ENCODE results near the gene POLRMT.
"Not testable (repeated sequence)": the region's sequence is repeated elsewhere in the genome, so short reads cannot be mapped to it uniquely, and the experiment has no call there.

The POLRMT gene

DNA sequence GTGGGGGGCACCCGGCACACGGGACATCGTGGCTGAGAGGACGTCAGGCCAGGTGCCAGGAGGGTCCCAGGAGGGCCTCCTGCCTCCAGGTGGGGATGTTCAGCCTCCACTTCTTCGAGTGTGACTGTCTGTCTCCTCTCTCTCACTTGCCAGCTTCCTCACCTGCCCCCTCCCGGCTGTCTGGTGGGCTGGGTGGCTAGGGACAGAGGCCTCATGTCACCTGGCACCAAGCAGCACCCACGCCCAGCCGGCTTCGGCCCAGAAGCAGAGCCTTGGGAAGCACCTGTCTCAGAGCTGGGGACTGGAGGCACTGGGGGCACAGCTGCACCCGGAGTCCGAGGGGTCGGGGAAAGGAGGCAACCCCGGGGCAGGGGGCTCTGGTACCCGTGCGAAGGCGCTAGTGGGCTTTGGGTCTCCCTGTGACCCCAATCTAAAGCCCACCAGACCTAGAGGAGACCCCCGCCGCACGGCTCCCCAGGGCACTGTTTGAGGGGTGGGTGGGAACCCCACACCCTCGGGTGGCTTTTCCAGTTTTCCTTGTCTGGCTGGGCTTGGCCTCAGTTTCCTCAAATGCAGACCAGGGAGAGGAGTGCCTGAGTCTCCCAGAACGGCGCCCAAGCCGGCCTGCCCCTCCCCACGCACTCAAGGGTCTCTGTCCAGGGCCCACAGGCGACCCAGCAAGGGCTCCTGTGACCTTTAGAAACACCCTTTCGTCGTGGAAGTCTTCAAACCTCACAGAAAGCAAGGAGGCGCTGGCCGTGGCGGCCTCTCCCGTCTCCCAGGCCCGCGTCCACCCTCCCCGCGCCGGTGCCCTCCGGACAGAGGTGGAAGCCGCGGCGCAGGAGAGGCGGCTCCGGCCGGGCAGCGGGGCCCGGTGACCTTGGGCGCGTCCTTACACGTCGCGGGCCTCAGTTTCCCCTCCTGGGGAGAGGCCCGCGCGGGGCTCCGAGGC is 44.3 kb downstream of the POLRMT start:
- H3K4me3 ChIP-seq (ENCODE audit: extremely low read depth, insufficient read depth, low read length, poor library complexity, severe bottlenecking), result peak overlapping the region; percentile 11
- WGBS, 2 experiments (ENCODE audit: insufficient coverage in 2 of 2), result 19 to 21% methylated on average over 40 to 42 of the region's 54 CpGs
- no peak overlapping the region for H3K27ac ChIP-seq (ENCODE audit: low read depth, low read length, severe bottlenecking)

DNA sequence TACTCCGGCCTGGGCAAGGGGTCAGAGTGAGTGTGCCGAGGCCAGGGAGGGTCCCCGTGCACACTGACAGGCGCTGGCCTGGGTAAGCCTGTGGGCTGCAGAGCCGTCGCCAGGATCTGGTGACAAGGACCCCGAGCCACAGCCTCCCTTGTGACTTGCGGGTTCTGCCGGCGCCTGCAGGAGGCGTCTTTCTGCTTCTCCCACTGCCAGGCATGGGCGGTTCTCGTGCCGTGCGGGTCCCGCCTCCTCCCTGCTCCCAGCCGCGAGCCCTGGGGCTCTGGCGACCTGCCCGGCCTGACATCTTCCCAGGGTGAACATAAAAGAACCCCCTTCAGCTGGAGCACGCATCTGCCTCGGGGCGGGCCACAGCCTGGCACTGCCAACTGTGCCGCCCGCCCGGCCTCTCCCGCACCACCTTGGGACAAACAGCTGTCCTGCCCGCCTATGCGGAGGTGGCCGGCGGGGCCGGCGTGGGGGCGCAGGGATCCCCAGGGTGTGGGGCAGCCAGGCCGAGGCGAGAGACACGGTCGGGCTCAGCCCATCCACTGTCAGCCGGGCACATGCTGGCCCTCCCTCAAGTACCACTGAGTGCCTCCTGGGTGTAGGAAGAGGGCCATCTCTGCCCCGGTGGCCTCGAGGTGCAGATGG is 45.1 kb downstream of the POLRMT start:
- no peak overlapping the region for H3K27ac ChIP-seq (ENCODE audit: low read depth, low read length, severe bottlenecking)
- H3K9me3 ChIP-seq (ENCODE audit: control insufficient read depth, low read length), result no peaks in the 10 kb centered on the region
- WGBS, 2 experiments (ENCODE audit: insufficient coverage in 2 of 2), result 12 to 18% methylated on average over 40 to 41 of the region's 41 CpGs

More for the DNA sequence above, 44.3 kb downstream of the POLRMT start:
- Histone ChIP-seq H3K36me3 (ENCODE audit: control insufficient read depth, insufficient read depth, low read length) (peaks cover 3% of the 10 kb centered on the region), H3K9me3 (ENCODE audit: control insufficient read depth, low read length) (no peaks in the 10 kb centered on the region), H3K4me1 (ENCODE audit: control insufficient read depth, insufficient read depth, low read length, poor library complexity, severe bottlenecking) (peaks cover 6% of the 10 kb centered on the region)

DNA sequence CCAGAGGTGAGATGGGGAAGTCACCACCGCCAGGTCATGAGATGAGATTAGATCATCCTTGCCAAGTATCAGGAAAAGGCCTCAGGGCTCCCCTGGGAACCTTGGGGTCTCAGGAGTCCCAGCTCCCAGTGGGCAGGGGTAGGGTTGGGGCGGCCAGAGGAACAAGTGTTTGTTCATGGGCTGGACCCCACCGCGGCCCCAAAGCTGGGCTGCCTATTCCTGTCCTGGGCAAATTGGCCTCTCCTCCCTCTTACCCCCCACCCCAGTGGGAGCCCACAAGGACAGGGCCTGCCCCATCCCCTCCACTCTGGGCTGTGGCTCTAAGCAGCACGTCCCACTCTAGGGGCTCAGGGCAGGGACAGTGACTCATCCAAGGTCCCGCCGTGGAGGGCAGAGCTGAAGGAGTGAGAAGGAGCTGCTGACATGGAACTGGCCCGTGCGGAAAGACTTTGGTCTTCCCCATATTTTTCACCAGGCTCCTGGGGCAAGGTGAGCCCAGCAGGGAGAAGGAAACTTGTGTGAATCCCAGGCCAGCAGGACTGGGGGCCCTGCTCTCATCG is 47.7 kb downstream of the POLRMT start:
- no peaks in the 10 kb centered on the region for H3K9me3 ChIP-seq (ENCODE audit: control insufficient read depth, low read length)
- H3K36me3 ChIP-seq (ENCODE audit: control insufficient read depth, insufficient read depth, low read length), result peaks cover 32% of the 10 kb centered on the region
- H3K4me3 ChIP-seq (ENCODE audit: extremely low read depth, insufficient read depth, low read length, poor library complexity, severe bottlenecking), result no peak overlapping the region
- H3K4me1 ChIP-seq (ENCODE audit: control insufficient read depth, insufficient read depth, low read length, poor library complexity, severe bottlenecking), result peaks cover 6% of the 10 kb centered on the region
- 73% methylated on average over 6 to 8 of the region's 10 CpGs for WGBS, 2 experiments (ENCODE audit: insufficient coverage in 2 of 2)
- H3K27ac ChIP-seq (ENCODE audit: low read depth, low read length, severe bottlenecking), result no peak overlapping the region

More for the DNA sequence above, 45.1 kb downstream of the POLRMT start:
- Histone ChIP-seq H3K4me1 (ENCODE audit: control insufficient read depth, insufficient read depth, low read length, poor library complexity, severe bottlenecking) (peaks cover 6% of the 10 kb centered on the region), H3K4me3 (ENCODE audit: extremely low read depth, insufficient read depth, low read length, poor library complexity, severe bottlenecking) (no peak overlapping the region), H3K36me3 (ENCODE audit: control insufficient read depth, insufficient read depth, low read length) (peaks cover 10% of the 10 kb centered on the region)

GRCh38 chr19:585146-585545 is 48.2 kb downstream of the POLRMT start:
- not testable (repeated sequence) for H3K4me1 ChIP-seq (ENCODE audit: control insufficient read depth, insufficient read depth, low read length, poor library complexity, severe bottlenecking); H3K4me3 ChIP-seq (ENCODE audit: extremely low read depth, insufficient read depth, low read length, poor library complexity, severe bottlenecking); H3K27ac ChIP-seq (ENCODE audit: low read depth, low read length, severe bottlenecking); H3K9me3 ChIP-seq (ENCODE audit: control insufficient read depth, low read length)
- H3K36me3 ChIP-seq (ENCODE audit: control insufficient read depth, insufficient read depth, low read length), result peaks cover 37% of the 10 kb centered on the region
- 94 to 96% methylated on average over 11 to 31 of the region's 34 CpGs for WGBS, 2 experiments (ENCODE audit: insufficient coverage in 2 of 2)

DNA sequence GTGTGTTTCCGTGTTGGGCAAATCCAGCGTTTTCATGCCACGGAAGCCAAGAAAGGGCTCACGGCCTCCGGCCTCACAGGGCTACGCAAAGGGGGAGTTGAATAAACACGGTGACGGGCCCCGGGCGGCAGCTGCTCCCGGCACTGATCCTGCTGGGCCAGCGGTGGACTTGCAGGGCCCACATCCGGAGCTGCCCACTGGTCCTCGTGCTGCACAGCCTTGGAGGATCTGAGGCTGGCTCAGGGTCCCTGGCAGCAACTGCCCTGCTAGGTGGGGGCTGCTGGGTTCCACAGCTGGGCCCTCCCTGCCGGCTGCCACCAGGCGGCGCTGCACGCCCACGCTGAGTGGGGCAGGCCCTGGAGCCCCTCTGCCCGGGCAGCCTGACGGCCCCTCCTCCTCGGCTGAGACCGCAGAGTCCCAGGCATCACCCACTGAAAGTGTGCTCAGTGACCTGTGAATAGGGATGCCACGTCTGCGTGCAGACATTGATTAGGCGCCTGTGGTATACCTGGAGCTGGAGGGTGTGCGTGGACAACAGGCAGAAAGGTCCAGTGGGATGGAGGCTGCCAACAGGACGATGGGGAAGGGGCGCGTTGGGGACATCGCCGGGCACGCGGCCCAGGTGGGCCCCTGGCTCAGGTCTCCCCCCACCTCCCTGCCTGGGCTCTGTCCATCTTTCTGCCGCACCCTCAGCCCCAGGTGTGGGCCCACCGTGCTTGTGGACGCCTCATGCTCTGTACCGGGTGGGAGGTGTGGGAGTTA is 48.9 kb downstream of the POLRMT start:
- Histone ChIP-seq H3K36me3 (ENCODE audit: control insufficient read depth, insufficient read depth, low read length) (peaks cover 44% of the 10 kb centered on the region), H3K9me3 (ENCODE audit: control insufficient read depth, low read length) (no peaks in the 10 kb centered on the region), H3K27ac (ENCODE audit: low read depth, low read length, severe bottlenecking) (no peak overlapping the region), H3K4me1 (ENCODE audit: control insufficient read depth, insufficient read depth, low read length, poor library complexity, severe bottlenecking) (peaks cover 6% of the 10 kb centered on the region), H3K4me3 (ENCODE audit: extremely low read depth, insufficient read depth, low read length, poor library complexity, severe bottlenecking) (no peak overlapping the region)
- WGBS, 2 experiments (ENCODE audit: insufficient coverage in 2 of 2), result 51 to 59% methylated on average over 31 to 34 of the region's 38 CpGs

- H3K27ac ChIP-seq (ENCODE audit: low read depth, low read length, severe bottlenecking), result no peak overlapping the region
- peaks cover 6% of the 10 kb centered on the region for H3K4me1 ChIP-seq (ENCODE audit: control insufficient read depth, insufficient read depth, low read length, poor library complexity, severe bottlenecking)
- H3K9me3 ChIP-seq (ENCODE audit: control insufficient read depth, low read length), result no peaks in the 10 kb centered on the region
- H3K4me3 ChIP-seq (ENCODE audit: extremely low read depth, insufficient read depth, low read length, poor library complexity, severe bottlenecking), result no peak overlapping the region
- H3K36me3 ChIP-seq (ENCODE audit: control insufficient read depth, insufficient read depth, low read length), result peaks cover 49% of the 10 kb centered on the region
- 88 to 100% methylated on average over 4 to 5 of the region's 5 CpGs for WGBS, 2 experiments (ENCODE audit: insufficient coverage in 2 of 2)
These were observed 49.4 kb downstream of the POLRMT start for GRCh38 chr19:583968-584239.

GRCh38 chr19:583198-583967 is 50.0 kb downstream of the POLRMT start:
- H3K27ac ChIP-seq (ENCODE audit: low read depth, low read length, severe bottlenecking), result no peak overlapping the region
- 93 to 94% methylated on average over 17 to 23 of the region's 27 CpGs for WGBS, 2 experiments (ENCODE audit: insufficient coverage in 2 of 2)
- peaks cover 6% of the 10 kb centered on the region for H3K4me1 ChIP-seq (ENCODE audit: control insufficient read depth, insufficient read depth, low read length, poor library complexity, severe bottlenecking)
- no peaks in the 10 kb centered on the region for H3K9me3 ChIP-seq (ENCODE audit: control insufficient read depth, low read length)
- peaks cover 53% of the 10 kb centered on the region for H3K36me3 ChIP-seq (ENCODE audit: control insufficient read depth, insufficient read depth, low read length)
- H3K4me3 ChIP-seq (ENCODE audit: extremely low read depth, insufficient read depth, low read length, poor library complexity, severe bottlenecking), result no peak overlapping the region

DNA sequence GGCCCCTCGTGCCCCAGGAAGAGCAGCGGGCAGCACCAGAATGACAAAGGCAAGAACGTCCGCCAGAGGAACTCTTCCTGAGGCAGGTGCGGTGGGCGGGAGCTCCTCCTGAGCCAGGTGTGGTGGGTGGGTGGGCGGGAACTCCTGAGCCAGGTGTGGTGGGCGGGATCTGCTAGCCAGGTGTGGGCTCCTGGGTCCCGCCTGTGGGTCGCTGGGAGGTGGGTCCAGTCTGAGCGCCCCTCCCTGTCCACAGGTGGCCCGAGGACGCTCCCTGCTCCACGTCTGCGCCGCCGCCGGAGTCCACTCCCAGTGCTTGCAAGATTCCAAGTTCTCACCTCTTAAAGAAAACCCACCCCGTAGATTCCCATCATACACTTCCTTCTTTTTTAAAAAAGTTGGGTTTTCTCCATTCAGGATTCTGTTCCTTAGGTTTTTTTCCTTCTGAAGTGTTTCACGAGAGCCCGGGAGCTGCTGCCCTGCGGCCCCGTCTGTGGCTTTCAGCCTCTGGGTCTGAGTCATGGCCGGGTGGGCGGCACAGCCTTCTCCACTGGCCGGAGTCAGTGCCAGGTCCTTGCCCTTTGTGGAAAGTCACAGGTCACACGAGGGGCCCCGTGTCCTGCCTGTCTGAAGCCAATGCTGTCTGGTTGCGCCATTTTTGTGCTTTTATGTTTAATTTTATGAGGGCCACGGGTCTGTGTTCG is 50.7 kb downstream of the POLRMT start:
- no peaks in the 10 kb centered on the region for H3K9me3 ChIP-seq (ENCODE audit: control insufficient read depth, low read length)
- H3K27ac ChIP-seq (ENCODE audit: low read depth, low read length, severe bottlenecking), result no peak overlapping the region
- peaks cover 61% of the 10 kb centered on the region for H3K36me3 ChIP-seq (ENCODE audit: control insufficient read depth, insufficient read depth, low read length)
- peaks cover 6% of the 10 kb centered on the region for H3K4me1 ChIP-seq (ENCODE audit: control insufficient read depth, insufficient read depth, low read length, poor library complexity, severe bottlenecking)
- no peak overlapping the region for H3K4me3 ChIP-seq (ENCODE audit: extremely low read depth, insufficient read depth, low read length, poor library complexity, severe bottlenecking)
- WGBS, 2 experiments (ENCODE audit: insufficient coverage in 2 of 2), result 90 to 94% methylated on average over 18 to 30 of the region's 31 CpGs

DNA sequence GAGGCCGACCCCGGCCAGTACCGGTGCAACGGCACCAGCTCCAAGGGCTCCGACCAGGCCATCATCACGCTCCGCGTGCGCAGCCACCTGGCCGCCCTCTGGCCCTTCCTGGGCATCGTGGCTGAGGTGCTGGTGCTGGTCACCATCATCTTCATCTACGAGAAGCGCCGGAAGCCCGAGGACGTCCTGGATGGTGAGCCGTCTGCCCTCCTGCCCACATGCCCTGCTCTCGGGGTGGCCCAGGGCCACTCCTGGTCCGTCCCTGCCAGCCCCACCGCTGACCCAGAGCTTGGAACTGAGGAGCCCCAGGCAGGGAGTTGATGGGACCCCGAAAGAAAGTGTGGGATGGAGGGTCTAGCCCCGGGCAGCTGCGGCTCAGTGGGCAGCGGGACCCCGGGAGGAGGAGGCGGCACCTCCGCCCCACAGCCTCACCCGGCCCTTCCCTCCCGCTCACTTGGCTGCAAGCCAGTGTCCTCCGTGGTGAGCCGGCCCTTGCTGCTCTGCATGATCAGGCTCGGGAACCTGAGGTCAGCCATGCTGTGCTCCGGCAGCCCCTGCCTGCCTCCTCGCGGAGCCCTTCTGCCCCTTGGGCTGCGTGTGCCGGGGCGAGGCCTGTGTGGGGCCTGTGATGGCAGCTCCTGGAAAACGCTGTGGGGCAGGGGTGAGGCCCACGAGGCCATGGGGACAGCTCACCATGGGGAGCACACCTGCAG is 51.8 kb downstream of the POLRMT start:
- H3K27ac ChIP-seq (ENCODE audit: low read depth, low read length, severe bottlenecking), result no peak overlapping the region
- peaks cover 6% of the 10 kb centered on the region for H3K4me1 ChIP-seq (ENCODE audit: control insufficient read depth, insufficient read depth, low read length, poor library complexity, severe bottlenecking)
- 96 to 97% methylated on average over 39 to 40 of the region's 40 CpGs for WGBS, 2 experiments (ENCODE audit: insufficient coverage in 2 of 2)
- no peak overlapping the region for H3K4me3 ChIP-seq (ENCODE audit: extremely low read depth, insufficient read depth, low read length, poor library complexity, severe bottlenecking)
- peaks cover 71% of the 10 kb centered on the region for H3K36me3 ChIP-seq (ENCODE audit: control insufficient read depth, insufficient read depth, low read length)
- no peaks in the 10 kb centered on the region for H3K9me3 ChIP-seq (ENCODE audit: control insufficient read depth, low read length)

All from mesodermal cell (in vitro differentiated cells).